GM23338 (cell line): ENCODE results near the gene PCDHB13. TPM values are rescaled to one million over a fixed set of nuclear protein-coding genes. Genes with fewer than 3 reads are reported as not detected.
"Not testable (repeated sequence)": the region's sequence is repeated elsewhere in the genome, so short reads cannot be mapped to it uniquely, and the experiment has no call there.

ENCODE experiments used
- ATAC-seq: fragments of 200-7000 bp; cut with Tn5 transposase; 3 replicates; pipeline ENCODE4 v1.9.1; 2020
- DNase-seq: peaks from one replicate; pipeline ENCODE4 v3.0.0-alpha.2; 2015; ENCODE audit warnings: low spot score
- H2AFZ ChIP-seq: fragments of 200-600 bp; sonication (generic); 2 replicates; pipeline ENCODE4 v1.8.0; 2016; ENCODE audit warnings: antibody characterized with exemption, mild to moderate bottlenecking, moderate library complexity
- H3F3A ChIP-seq: fragments of 200-600 bp; sonication (generic); replicated peaks from 2 replicates; pipeline ENCODE4 v1.8.0; 2017; ENCODE audit warnings: antibody characterized with exemption, mixed run types, low read depth
- H3K27ac ChIP-seq: fragments of 200-600 bp; sonication (generic); 2 replicates; pipeline ENCODE4 v1.6.1; 2016; ENCODE audit warnings: low read depth
- H3K27me3 ChIP-seq: fragments of 200-600 bp; sonication (generic); 2 replicates; pipeline ENCODE4 v1.8.0; 2016; ENCODE audit warnings: mild to moderate bottlenecking, mixed run types, moderate library complexity; ENCODE audit not compliant: insufficient read depth
- H3K36me3 ChIP-seq: fragments of 200-600 bp; sonication (generic); 2 replicates; pipeline ENCODE4 v1.8.0; 2016; ENCODE audit warnings: mild to moderate bottlenecking; ENCODE audit not compliant: insufficient read depth
- H3K4me1 ChIP-seq: fragments of 200-600 bp; sonication (generic); 2 replicates; pipeline ENCODE4 v1.8.0; 2016; ENCODE audit warnings: mild to moderate bottlenecking, moderate library complexity; ENCODE audit not compliant: insufficient read depth
- H3K4me2 ChIP-seq: fragments of 200-600 bp; sonication (generic); 2 replicates; pipeline ENCODE4 v1.7.1; 2017; ENCODE audit warnings: mixed run types
- H3K4me3 ChIP-seq: fragments of 200-600 bp; sonication (generic); 2 replicates; pipeline ENCODE4 v1.6.1; 2016; ENCODE audit warnings: mixed run types
- H3K79me2 ChIP-seq: fragments of 200-600 bp; sonication (generic); replicated peaks from 2 replicates; pipeline ENCODE4 v1.8.0; 2017; ENCODE audit warnings: mild to moderate bottlenecking; ENCODE audit not compliant: insufficient read depth
- H3K9me2 ChIP-seq: fragments of 200-600 bp; sonication (generic); 2 replicates; pipeline ENCODE4 v1.8.0; 2017; ENCODE audit not compliant: insufficient read depth
- H4K20me1 ChIP-seq: fragments of 200-600 bp; sonication (generic); replicated peaks from 2 replicates; pipeline ENCODE4 v1.8.0; 2017; ENCODE audit warnings: mild to moderate bottlenecking; ENCODE audit not compliant: insufficient read depth
- H3K27ac Mint-ChIP-seq: 2 replicates; pipeline ENCODE4 v1.8.0; 2020; ENCODE audit warnings: inconsistent platforms, mild to moderate bottlenecking, moderate library complexity, mixed read lengths
- H3K27me3 Mint-ChIP-seq: 3 replicates; pipeline ENCODE4 v1.8.0; 2022; ENCODE audit warnings: low read depth, mild to moderate bottlenecking, moderate library complexity, mixed read lengths, inconsistent platforms; ENCODE audit not compliant: insufficient read depth, poor library complexity
- H3K36me3 Mint-ChIP-seq: 3 replicates; pipeline ENCODE4 v1.8.0; 2021; ENCODE audit warnings: low read depth, mild to moderate bottlenecking, inconsistent platforms, moderate library complexity, mixed read lengths
- H3K4me1 Mint-ChIP-seq: 3 replicates; pipeline ENCODE4 v1.8.0; 2020; ENCODE audit warnings: mild to moderate bottlenecking, inconsistent platforms, mixed read lengths
- H3K4me3 Mint-ChIP-seq: 3 replicates; pipeline ENCODE4 v1.8.0; 2021; ENCODE audit warnings: moderate library complexity, mild to moderate bottlenecking, inconsistent platforms, mixed read lengths
- H3K9me3 Mint-ChIP-seq: 3 replicates; pipeline ENCODE4 v1.8.0; 2020; ENCODE audit warnings: moderate library complexity, mild to moderate bottlenecking, inconsistent platforms, mixed read lengths
- polyA plus RNA-seq: library from polyadenylated mRNA; unstranded; fragments of >200 nt; fragmentation: Nextera tagmentation; extraction: Ambion mirVana; gene quantifications from 2 replicates; pipeline ENCODE4 v1.2.1, GENCODE V29; 2016
- total RNA-seq: library from RNA; depleted of rRNA; stranded (reverse); fragments of >200 nt; shearing (Covaris generic); gene quantifications from 2 replicates; pipeline ENCODE4 v1.2.3, GENCODE V29; 2014
- TF ChIP-seq, protein P1 (sequence below): fragments of 250-450 bp; sonication (Bioruptor Pico); IDR thresholded peaks from 2 replicates; pipeline ENCODE4 v1.5.0; 2020; ENCODE audit warnings: mild to moderate bottlenecking, moderate library complexity
- TF ChIP-seq, protein P2 (sequence below), 2 experiments: fragments of 200-600 bp in 1 of 2; sonication (generic) in 1 of 2; conservative IDR thresholded peaks; 2 replicates each; pipeline versions ENCODE4 v1.5.1 to v1.6.1; 2016 to 2017; ENCODE audit warnings: antibody characterized with exemption in 2 of 2, low read depth in 2 of 2, mild to moderate bottlenecking in 2 of 2, moderate library complexity in 1 of 2

The PCDHB13 gene
- total and polyA plus RNA-seq, 2 experiments from 2014 or later: 1.1 to 3.5 TPM

DNA sequence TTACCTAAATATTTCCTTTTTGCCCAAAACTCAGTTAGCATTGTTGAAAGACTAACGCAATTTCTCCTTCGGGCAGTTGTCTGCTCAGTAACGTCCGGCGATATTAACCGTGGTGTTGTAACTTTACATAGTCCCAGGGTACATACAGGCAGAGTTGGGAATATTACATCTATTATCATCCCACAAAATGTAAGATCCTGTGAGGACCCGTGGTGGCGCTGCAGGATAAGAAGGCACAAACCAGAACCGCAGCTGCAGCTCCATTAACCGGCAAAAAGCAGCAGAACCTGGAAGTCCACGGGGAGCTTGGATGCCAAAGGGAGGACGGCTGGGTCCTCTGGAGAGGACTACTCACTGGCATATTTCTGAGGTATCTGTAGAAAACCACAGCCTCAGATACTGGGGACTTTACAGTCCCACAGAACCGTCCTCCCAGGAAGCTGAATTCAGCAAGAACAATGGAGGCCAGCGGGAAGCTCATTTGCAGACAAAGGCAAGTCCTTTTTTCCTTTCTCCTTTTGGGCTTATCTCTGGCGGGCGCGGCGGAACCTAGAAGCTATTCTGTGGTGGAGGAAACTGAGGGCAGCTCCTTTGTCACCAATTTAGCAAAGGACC, 36.0 kb upstream of the PCDHB13 start, which contains the start of gene PCDHB8 (continued):
- TF ChIP-seq, protein P1, sequence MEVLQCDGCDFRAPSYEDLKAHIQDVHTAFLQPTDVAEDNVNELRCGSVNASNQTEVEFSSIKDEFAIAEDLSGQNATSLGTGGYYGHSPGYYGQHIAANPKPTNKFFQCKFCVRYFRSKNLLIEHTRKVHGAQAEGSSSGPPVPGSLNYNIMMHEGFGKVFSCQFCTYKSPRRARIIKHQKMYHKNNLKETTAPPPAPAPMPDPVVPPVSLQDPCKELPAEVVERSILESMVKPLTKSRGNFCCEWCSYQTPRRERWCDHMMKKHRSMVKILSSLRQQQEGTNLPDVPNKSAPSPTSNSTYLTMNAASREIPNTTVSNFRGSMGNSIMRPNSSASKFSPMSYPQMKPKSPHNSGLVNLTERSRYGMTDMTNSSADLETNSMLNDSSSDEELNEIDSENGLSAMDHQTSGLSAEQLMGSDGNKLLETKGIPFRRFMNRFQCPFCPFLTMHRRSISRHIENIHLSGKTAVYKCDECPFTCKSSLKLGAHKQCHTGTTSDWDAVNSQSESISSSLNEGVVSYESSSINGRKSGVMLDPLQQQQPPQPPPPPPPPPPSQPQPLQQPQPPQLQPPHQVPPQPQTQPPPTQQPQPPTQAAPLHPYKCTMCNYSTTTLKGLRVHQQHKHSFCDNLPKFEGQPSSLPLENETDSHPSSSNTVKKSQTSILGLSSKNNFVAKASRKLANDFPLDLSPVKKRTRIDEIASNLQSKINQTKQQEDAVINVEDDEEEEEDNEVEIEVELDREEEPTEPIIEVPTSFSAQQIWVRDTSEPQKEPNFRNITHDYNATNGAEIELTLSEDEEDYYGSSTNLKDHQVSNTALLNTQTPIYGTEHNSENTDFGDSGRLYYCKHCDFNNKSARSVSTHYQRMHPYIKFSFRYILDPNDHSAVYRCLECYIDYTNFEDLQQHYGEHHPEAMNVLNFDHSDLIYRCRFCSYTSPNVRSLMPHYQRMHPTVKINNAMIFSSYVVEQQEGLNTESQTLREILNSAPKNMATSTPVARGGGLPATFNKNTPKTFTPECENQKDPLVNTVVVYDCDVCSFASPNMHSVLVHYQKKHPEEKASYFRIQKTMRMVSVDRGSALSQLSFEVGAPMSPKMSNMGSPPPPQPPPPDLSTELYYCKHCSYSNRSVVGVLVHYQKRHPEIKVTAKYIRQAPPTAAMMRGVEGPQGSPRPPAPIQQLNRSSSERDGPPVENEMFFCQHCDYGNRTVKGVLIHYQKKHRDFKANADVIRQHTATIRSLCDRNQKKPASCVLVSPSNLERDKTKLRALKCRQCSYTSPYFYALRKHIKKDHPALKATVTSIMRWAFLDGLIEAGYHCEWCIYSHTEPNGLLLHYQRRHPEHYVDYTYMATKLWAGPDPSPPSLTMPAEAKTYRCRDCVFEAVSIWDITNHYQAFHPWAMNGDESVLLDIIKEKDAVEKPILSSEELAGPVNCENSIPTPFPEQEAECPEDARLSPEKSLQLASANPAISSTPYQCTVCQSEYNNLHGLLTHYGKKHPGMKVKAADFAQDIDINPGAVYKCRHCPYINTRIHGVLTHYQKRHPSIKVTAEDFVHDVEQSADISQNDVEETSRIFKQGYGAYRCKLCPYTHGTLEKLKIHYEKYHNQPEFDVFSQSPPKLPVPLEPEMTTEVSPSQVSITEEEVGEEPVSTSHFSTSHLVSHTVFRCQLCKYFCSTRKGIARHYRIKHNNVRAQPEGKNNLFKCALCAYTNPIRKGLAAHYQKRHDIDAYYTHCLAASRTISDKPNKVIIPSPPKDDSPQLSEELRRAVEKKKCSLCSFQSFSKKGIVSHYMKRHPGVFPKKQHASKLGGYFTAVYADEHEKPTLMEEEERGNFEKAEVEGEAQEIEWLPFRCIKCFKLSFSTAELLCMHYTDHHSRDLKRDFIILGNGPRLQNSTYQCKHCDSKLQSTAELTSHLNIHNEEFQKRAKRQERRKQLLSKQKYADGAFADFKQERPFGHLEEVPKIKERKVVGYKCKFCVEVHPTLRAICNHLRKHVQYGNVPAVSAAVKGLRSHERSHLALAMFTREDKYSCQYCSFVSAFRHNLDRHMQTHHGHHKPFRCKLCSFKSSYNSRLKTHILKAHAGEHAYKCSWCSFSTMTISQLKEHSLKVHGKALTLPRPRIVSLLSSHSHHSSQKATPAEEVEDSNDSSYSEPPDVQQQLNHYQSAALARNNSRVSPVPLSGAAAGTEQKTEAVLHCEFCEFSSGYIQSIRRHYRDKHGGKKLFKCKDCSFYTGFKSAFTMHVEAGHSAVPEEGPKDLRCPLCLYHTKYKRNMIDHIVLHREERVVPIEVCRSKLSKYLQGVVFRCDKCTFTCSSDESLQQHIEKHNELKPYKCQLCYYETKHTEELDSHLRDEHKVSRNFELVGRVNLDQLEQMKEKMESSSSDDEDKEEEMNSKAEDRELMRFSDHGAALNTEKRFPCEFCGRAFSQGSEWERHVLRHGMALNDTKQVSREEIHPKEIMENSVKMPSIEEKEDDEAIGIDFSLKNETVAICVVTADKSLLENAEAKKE (CRISPR knock-in tag): 0 out of 2 replicates have a peak, but pooled peaks have one; percentile 7

DNA sequence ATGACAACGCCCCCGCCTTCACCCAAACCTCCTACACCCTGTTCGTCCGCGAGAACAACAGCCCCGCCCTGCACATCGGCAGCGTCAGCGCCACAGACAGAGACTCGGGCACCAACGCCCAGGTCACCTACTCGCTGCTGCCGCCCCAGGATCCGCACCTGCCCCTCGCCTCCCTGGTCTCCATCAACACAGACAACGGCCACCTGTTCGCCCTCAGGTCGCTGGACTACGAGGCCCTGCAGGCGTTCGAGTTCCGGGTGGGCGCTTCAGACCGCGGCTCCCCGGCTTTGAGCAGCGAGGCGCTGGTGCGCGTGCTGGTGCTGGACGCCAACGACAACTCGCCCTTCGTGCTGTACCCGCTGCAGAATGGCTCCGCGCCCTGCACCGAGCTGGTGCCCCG, 34.3 kb upstream of the PCDHB13 start:
- Mint-ChIP-seq H3K9me3 (peaks cover 22% of the 10 kb centered on the region), H3K36me3 (peaks cover 20% of the 10 kb centered on the region)
- H2AFZ ChIP-seq, H3K27me3 Mint-ChIP-seq, H3K4me1 ChIP-seq, H3K27ac ChIP-seq, ATAC-seq, H3K27ac Mint-ChIP-seq, H3K27me3 ChIP-seq, H3K4me1 Mint-ChIP-seq, DNase-seq, H3K36me3 ChIP-seq, H3K4me2 ChIP-seq, H3F3A ChIP-seq, H3K4me3 ChIP-seq, H3K9me2 ChIP-seq, H3K4me3 Mint-ChIP-seq, H4K20me1 ChIP-seq, H3K79me2 ChIP-seq: not testable (repeated sequence)

DNA sequence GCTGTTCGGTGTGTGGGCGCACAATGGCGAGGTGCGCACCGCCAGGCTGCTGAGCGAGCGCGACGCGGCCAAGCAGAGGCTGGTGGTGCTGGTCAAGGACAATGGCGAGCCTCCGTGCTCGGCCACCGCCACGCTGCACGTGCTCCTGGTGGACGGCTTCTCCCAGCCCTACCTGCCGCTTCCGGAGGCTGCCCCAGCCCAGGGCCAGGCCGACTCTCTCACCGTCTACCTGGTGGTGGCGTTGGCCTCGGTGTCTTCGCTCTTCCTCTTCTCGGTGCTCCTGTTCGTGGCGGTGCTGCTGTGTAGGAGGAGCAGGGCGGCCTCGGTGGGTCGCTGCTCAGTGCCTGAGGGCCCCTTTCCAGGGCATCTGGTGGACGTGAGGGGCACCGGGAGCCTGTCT, 33.8 kb upstream of the PCDHB13 start:
- H3K9me2 ChIP-seq, H3K4me3 ChIP-seq, H3K79me2 ChIP-seq, H3K27me3 ChIP-seq, H3F3A ChIP-seq, ATAC-seq, H3K4me1 Mint-ChIP-seq, DNase-seq, H3K27me3 Mint-ChIP-seq, H3K27ac ChIP-seq, H3K36me3 ChIP-seq, H3K27ac Mint-ChIP-seq, H2AFZ ChIP-seq, H3K4me2 ChIP-seq, H4K20me1 ChIP-seq, H3K4me3 Mint-ChIP-seq, H3K4me1 ChIP-seq: not testable (repeated sequence)
- Mint-ChIP-seq H3K9me3 (peaks cover 25% of the 10 kb centered on the region), H3K36me3 (peaks cover 23% of the 10 kb centered on the region)
- TF ChIP-seq, protein P2, sequence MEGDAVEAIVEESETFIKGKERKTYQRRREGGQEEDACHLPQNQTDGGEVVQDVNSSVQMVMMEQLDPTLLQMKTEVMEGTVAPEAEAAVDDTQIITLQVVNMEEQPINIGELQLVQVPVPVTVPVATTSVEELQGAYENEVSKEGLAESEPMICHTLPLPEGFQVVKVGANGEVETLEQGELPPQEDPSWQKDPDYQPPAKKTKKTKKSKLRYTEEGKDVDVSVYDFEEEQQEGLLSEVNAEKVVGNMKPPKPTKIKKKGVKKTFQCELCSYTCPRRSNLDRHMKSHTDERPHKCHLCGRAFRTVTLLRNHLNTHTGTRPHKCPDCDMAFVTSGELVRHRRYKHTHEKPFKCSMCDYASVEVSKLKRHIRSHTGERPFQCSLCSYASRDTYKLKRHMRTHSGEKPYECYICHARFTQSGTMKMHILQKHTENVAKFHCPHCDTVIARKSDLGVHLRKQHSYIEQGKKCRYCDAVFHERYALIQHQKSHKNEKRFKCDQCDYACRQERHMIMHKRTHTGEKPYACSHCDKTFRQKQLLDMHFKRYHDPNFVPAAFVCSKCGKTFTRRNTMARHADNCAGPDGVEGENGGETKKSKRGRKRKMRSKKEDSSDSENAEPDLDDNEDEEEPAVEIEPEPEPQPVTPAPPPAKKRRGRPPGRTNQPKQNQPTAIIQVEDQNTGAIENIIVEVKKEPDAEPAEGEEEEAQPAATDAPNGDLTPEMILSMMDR (conservative IDR thresholded peaks at IDR 0.05; ENCODE audit: low read depth in 2 of 2): 0 out of 4 replicates have a peak, but pooled peaks of 1 of the 2 experiments have one; percentile 2
